H9 (cell line): ENCODE data around the gene PLD1. TPM values are rescaled to one million over a fixed set of nuclear protein-coding genes. Genes with fewer than 3 reads are reported as not detected.

ENCODE experiments used
- DNase-seq: peaks from one replicate; pipeline ENCODE4 v3.0.0-alpha.2; 2017
- H2AFZ ChIP-seq: one replicate; pipeline ENCODE4 v1.6.1; 2013; ENCODE audit warnings: mild to moderate bottlenecking, low read length, control low read depth, moderate library complexity
- H2AK5ac ChIP-seq: 2 replicates; pipeline ENCODE4 v1.6.1; 2013; ENCODE audit warnings: low read length, control low read depth, mixed read lengths; ENCODE audit not compliant: insufficient read length
- H2BK120ac ChIP-seq: one replicate; pipeline ENCODE4 v1.6.1; 2013; ENCODE audit warnings: low read depth, mild to moderate bottlenecking, low read length, control low read depth, inconsistent platforms; ENCODE audit not compliant: poor library complexity, severe bottlenecking
- H2BK12ac ChIP-seq: 2 replicates; pipeline ENCODE4 v1.6.1; 2013; ENCODE audit warnings: low read length, control low read depth, mixed read lengths, low read depth; ENCODE audit not compliant: insufficient read length
- H2BK15ac ChIP-seq: 2 replicates; pipeline ENCODE4 v1.6.1; 2013; ENCODE audit warnings: low read depth, low read length, control low read depth
- H2BK20ac ChIP-seq: one replicate; pipeline ENCODE4 v1.6.1; 2013; ENCODE audit warnings: low read depth, mild to moderate bottlenecking, low read length, control low read depth, inconsistent platforms; ENCODE audit not compliant: poor library complexity, severe bottlenecking
- H2BK5ac ChIP-seq: 2 replicates; pipeline ENCODE4 v1.6.1; 2013; ENCODE audit warnings: low read length, control low read depth, mixed read lengths; ENCODE audit not compliant: insufficient read length
- H3K14ac ChIP-seq: 2 replicates; pipeline ENCODE4 v1.6.1; 2013; ENCODE audit warnings: low read length, control low read depth; ENCODE audit not compliant: insufficient read depth
- H3K18ac ChIP-seq: 2 replicates; pipeline ENCODE4 v1.6.1; 2013; ENCODE audit warnings: low read depth, mild to moderate bottlenecking, mixed read lengths, low read length, control low read depth; ENCODE audit not compliant: insufficient read length
- H3K23ac ChIP-seq: 2 replicates; pipeline ENCODE4 v1.6.1; 2013; ENCODE audit warnings: low read length, control low read depth, mixed read lengths, low read depth; ENCODE audit not compliant: insufficient read length
- H3K23me2 ChIP-seq: 2 replicates; pipeline ENCODE4 v1.6.1; 2013; ENCODE audit warnings: low read depth, mild to moderate bottlenecking, mixed read lengths, low read length, control low read depth; ENCODE audit not compliant: insufficient read length, poor library complexity, severe bottlenecking
- H3K27ac ChIP-seq: 2 replicates; pipeline ENCODE4 v1.5.1; 2013; ENCODE audit warnings: low read length, control low read depth, mixed read lengths, low read depth; ENCODE audit not compliant: insufficient read length
- H3K27me3 ChIP-seq: 2 replicates; pipeline ENCODE4 v1.6.1; 2013; ENCODE audit warnings: low read length, control low read depth, inconsistent platforms; ENCODE audit not compliant: insufficient read depth
- H3K4ac ChIP-seq: 2 replicates; pipeline ENCODE4 v1.6.1; 2013; ENCODE audit warnings: low read depth, mild to moderate bottlenecking, control low read depth, inconsistent platforms, low read length, moderate library complexity
- H3K4me1 ChIP-seq: 2 replicates; pipeline ENCODE4 v1.6.1; 2013; ENCODE audit warnings: low read length, control low read depth, inconsistent platforms; ENCODE audit not compliant: insufficient read depth
- H3K4me2 ChIP-seq: 2 replicates; pipeline ENCODE4 v1.6.1; 2013; ENCODE audit warnings: low read length, control low read depth, mixed read lengths; ENCODE audit not compliant: insufficient read length, insufficient read depth
- H3K56ac ChIP-seq: 2 replicates; pipeline ENCODE4 v1.6.1; 2013; ENCODE audit warnings: low read depth, mild to moderate bottlenecking, mixed read lengths, low read length, control low read depth; ENCODE audit not compliant: insufficient read length
- H3K79me1 ChIP-seq: 2 replicates; pipeline ENCODE4 v1.6.1; 2013; ENCODE audit warnings: low read depth, mild to moderate bottlenecking, moderate library complexity, low read length, control low read depth, inconsistent platforms; ENCODE audit not compliant: insufficient read depth, poor library complexity, severe bottlenecking
- H3K79me2 ChIP-seq: 2 replicates; pipeline ENCODE4 v1.6.1; 2013; ENCODE audit warnings: low read length, control low read depth, inconsistent platforms; ENCODE audit not compliant: insufficient read depth
- H3K9ac ChIP-seq: 2 replicates; pipeline ENCODE4 v1.6.1; 2013; ENCODE audit warnings: low read length, control low read depth, mixed read lengths; ENCODE audit not compliant: insufficient read length; ENCODE audit errors: extremely low read depth
- H3K9me3 ChIP-seq: one replicate; pipeline ENCODE4 v1.6.1; 2013; ENCODE audit warnings: low read depth, low read length, inconsistent platforms; ENCODE audit not compliant: control insufficient read depth
- H3T11ph ChIP-seq: one replicate; pipeline ENCODE4 v1.6.1; 2013; ENCODE audit warnings: mild to moderate bottlenecking, low read length, control low read depth, inconsistent platforms
- H4K20me1 ChIP-seq: one replicate; pipeline ENCODE4 v1.6.1; 2013; ENCODE audit not compliant: control insufficient read depth, insufficient read length, insufficient read depth
- H4K5ac ChIP-seq: 2 replicates; pipeline ENCODE4 v1.6.1; 2013; ENCODE audit warnings: low read depth, mild to moderate bottlenecking, mixed read lengths, low read length, control low read depth; ENCODE audit not compliant: insufficient read length
- H4K8ac ChIP-seq: replicated peaks from 2 replicates; pipeline ENCODE4 v1.6.1; 2013; ENCODE audit warnings: low read length, control low read depth, mixed read lengths, low read depth; ENCODE audit not compliant: insufficient read length
- H4K91ac ChIP-seq: 2 replicates; pipeline ENCODE4 v1.6.1; 2013; ENCODE audit warnings: low read depth, mild to moderate bottlenecking, moderate library complexity, mixed read lengths, low read length, control low read depth; ENCODE audit not compliant: insufficient read length
- H3K27ac Mint-ChIP-seq, 3 experiments: 2 replicates in 2 of 3; 3 replicates in 1 of 3; pipeline ENCODE4 v1.8.0; 2020 to 2021; ENCODE audit warnings: mixed read lengths in 3 of 3, mild to moderate bottlenecking in 1 of 3, moderate library complexity in 1 of 3
- H3K27me3 Mint-ChIP-seq: 2 replicates; pipeline ENCODE4 v1.8.0; 2021; ENCODE audit warnings: low read depth, mild to moderate bottlenecking, moderate library complexity, mixed read lengths
- H3K36me3 Mint-ChIP-seq, 3 experiments: 2 replicates in 2 of 3; 3 replicates in 1 of 3; pipeline ENCODE4 v1.8.0; 2020 to 2021; ENCODE audit warnings: low read depth in 3 of 3, mixed read lengths in 3 of 3; ENCODE audit not compliant: insufficient read depth in 1 of 3
- H3K4me1 Mint-ChIP-seq, 2 experiments: 2 replicates each; pipeline ENCODE4 v1.8.0; 2020; ENCODE audit warnings: mixed read lengths in 2 of 2
- H3K4me3 Mint-ChIP-seq, 2 experiments: 2 replicates in 1 of 2; 3 replicates in 1 of 2; pipeline ENCODE4 v1.8.0; 2020 to 2021; ENCODE audit warnings: mild to moderate bottlenecking in 2 of 2, mixed read lengths in 2 of 2, moderate library complexity in 1 of 2
- H3K9me3 Mint-ChIP-seq, 2 experiments: 2 replicates in 1 of 2; 3 replicates in 1 of 2; pipeline ENCODE4 v1.8.0; 2020; ENCODE audit warnings: mild to moderate bottlenecking in 2 of 2, mixed read lengths in 2 of 2, moderate library complexity in 1 of 2
- WGBS: extraction: QIAGEN DNeasy Blood & Tissue Kit; methylation state at CpG from one replicate; pipeline ENCODE4 v1.1.7; 2013; ENCODE audit warnings: missing lambda C conversion rate, low lambda C conversion rate, mixed read lengths; ENCODE audit not compliant: insufficient read length; ENCODE audit errors: extremely low coverage; 5-methylcytosine and 5-hydroxymethylcytosine counted together
- total RNA-seq: library from RNA; stranded (reverse); gene quantifications from 2 replicates; pipeline ENCODE4 v1.2.1, GENCODE V29; 2021
- TF ChIP-seq, protein P1 (sequence below): fragments of 200-600 bp; sonication (generic); conservative IDR thresholded peaks from 3 replicates; pipeline ENCODE4 v1.8.0; 2021; ENCODE audit warnings: antibody characterized with exemption, mild to moderate bottlenecking

PLD1 gene
- total RNA-seq, 1 experiment from 2014 or later = 1.8 TPM

DNA sequence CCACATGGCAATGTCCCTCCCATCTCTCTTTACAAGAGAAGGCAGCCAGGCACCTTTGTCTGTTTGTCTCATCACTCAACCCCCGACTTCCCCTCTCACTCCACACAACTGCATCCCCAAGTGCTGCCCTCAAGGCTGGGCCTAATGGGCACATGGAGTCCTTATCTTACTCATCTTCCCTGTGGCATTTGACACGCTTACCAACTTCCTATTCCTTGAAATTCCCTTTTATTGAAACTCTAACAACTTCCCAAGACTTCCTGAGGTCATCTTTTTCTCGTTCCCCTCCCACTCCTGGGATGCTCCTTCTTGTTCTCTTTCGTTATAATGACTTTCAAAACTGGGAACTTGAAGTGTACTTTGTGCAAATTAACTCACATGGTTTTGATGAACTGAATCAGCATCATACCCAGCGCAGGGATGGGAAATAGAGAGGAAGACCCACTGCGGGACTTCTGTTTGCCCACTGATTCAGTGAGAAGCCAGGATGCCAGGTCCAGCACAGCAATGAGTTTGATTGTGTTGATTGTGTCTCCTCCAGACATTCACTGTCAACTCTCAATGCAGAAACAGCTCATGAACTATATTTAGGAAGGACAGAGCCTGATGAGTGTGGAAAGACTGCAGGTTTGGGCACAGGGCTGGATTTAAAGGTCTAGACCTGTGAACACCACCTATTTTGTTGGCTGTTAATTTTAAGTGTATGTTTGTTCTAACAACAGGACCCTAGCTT lies 245.4 kb downstream of the PLD1 start:
- H3K4me1 ChIP-seq = no peaks in the 10 kb centered on the region; the same call in 1 of the 2 replicates

More for the DNA sequence above, 245.4 kb downstream of the PLD1 start:
- no peaks in the 10 kb centered on the region for H3K79me2 ChIP-seq
- no peak overlapping the region for H2BK20ac ChIP-seq
- no peak overlapping the region for H3K4me2 ChIP-seq
- no peak overlapping the region for H2BK12ac ChIP-seq
- H4K20me1 ChIP-seq = no peaks in the 10 kb centered on the region
- no peak overlapping the region for H3K14ac ChIP-seq
- TF ChIP-seq, protein P1, sequence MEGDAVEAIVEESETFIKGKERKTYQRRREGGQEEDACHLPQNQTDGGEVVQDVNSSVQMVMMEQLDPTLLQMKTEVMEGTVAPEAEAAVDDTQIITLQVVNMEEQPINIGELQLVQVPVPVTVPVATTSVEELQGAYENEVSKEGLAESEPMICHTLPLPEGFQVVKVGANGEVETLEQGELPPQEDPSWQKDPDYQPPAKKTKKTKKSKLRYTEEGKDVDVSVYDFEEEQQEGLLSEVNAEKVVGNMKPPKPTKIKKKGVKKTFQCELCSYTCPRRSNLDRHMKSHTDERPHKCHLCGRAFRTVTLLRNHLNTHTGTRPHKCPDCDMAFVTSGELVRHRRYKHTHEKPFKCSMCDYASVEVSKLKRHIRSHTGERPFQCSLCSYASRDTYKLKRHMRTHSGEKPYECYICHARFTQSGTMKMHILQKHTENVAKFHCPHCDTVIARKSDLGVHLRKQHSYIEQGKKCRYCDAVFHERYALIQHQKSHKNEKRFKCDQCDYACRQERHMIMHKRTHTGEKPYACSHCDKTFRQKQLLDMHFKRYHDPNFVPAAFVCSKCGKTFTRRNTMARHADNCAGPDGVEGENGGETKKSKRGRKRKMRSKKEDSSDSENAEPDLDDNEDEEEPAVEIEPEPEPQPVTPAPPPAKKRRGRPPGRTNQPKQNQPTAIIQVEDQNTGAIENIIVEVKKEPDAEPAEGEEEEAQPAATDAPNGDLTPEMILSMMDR = no peak
- no peak overlapping the region for H2BK120ac ChIP-seq
- no peak overlapping the region for H3K27ac Mint-ChIP-seq
- H3K27me3 ChIP-seq = no peaks in the 10 kb centered on the region
- H3K27me3 Mint-ChIP-seq = no peaks in the 10 kb centered on the region
- no peak overlapping the region for H4K91ac ChIP-seq
- no peak overlapping the region for H4K5ac ChIP-seq
- no peaks in the 10 kb centered on the region for H3K9me3 Mint-ChIP-seq
- H3K18ac ChIP-seq = no peak overlapping the region
- no peak for DNase-seq
- no peak overlapping the region for H3T11ph ChIP-seq
- no peak overlapping the region for H4K8ac ChIP-seq
- H3K27ac ChIP-seq = no peak overlapping the region
- no peak overlapping the region for H3K23ac ChIP-seq
- no peaks in the 10 kb centered on the region for H3K9me3 ChIP-seq
- no peak overlapping the region for H3K9ac ChIP-seq
- H2BK5ac ChIP-seq = no peak overlapping the region
- no peak overlapping the region for H3K56ac ChIP-seq
- H3K4me1 Mint-ChIP-seq = peaks cover 0 to 4% of the 10 kb centered on the region in 2 experiments; a peak in 2 of 4 replicates
- no peaks in the 10 kb centered on the region for H3K36me3 Mint-ChIP-seq
- no peak overlapping the region for H2BK15ac ChIP-seq
- H2AFZ ChIP-seq = no peak overlapping the region
- H2AK5ac ChIP-seq = no peak overlapping the region
- no peaks in the 10 kb centered on the region for H3K23me2 ChIP-seq
- WGBS = no CpG with 5 or more reads among the region's 6 CpGs
- H3K4ac ChIP-seq = no peak overlapping the region
- H3K4me3 Mint-ChIP-seq = no peak overlapping the region
- H3K79me1 ChIP-seq = no peaks in the 10 kb centered on the region
